ENCODE measurements around the gene KDELR3.
"Not testable (repeated sequence)": the region's sequence is repeated elsewhere in the genome, so short reads cannot be mapped to it uniquely, and the experiment has no call there.

The KDELR3 gene

DNA sequence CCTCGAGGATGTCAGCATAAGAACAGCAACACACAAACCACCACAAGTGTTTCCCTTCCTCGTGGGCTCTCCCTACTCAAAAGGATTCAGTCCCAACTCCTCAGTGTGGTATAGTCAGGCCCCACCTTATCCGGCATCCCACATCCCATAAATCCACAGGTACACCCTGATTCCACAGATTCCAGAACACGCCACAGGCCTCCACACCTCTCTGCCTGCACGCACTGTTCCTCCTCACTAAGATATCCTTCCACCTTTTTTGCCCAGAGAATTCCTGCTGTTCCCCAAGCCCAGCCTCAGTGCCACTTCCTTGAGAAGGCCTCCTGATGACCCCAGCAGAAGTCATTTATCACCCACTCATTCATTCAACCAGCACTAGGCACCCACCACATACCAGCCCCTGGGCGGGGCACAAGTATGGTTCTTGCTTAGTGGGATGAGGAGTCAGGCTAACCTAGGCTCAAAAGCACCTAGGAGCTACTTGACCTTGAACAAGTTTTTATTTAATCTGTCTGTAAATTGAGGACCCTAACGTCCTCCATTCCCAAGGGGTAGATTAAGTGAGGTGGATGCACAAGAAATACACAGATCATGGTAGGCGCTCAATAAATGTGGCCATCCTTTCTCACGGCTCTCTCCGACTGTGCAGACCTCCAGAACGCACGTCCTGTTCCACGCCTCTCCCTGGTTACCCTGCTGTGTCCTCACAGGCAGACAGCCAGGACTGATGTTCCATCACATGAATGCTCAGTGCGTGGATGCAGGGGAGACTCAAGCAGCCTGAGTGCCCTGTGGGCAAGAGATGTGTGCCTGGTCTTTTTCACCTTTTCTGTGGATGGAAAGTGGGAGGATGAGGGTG is 10.8 kb upstream of the KDELR3 start:
- DNase-seq (ENCODE audit: low spot score) = no peak

DNA sequence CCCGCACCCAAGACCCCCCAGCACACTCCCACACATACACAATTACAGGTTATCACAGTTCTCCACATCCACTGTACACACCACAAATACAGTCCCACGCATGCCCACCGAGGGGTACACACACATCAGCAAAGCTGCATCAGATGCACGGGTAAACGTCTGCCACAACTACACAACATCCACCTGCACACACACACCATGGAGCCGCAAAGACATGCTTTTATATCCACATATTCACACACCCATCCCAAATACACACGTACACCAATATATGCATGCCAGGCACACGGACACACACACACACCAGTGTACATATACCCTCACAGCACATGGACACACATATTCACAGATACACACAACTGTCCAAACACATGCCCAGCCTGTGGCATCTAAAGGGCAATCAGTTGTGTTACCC is 7.5 kb upstream of the KDELR3 start:
- no peak for DNase-seq (ENCODE audit: low spot score)

DNA sequence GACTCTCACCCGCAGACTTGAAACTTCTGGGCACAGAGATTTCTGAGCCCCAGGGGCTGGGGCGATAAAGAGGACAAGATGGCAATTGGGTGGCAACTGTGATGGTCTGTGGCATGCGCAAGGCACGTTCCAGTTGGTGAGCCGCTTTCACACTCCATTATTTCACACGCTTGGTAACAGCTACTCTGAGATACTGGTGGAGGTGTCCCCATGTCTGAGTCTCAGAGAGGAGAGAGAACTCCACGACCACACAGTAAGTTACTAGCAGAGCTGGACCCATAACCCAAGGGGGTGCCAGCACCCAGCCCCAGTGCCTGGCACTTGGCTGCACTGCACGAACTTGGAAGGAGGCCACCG is 6.9 kb upstream of the KDELR3 start:
- no peak for DNase-seq (ENCODE audit: low spot score)

DNA sequence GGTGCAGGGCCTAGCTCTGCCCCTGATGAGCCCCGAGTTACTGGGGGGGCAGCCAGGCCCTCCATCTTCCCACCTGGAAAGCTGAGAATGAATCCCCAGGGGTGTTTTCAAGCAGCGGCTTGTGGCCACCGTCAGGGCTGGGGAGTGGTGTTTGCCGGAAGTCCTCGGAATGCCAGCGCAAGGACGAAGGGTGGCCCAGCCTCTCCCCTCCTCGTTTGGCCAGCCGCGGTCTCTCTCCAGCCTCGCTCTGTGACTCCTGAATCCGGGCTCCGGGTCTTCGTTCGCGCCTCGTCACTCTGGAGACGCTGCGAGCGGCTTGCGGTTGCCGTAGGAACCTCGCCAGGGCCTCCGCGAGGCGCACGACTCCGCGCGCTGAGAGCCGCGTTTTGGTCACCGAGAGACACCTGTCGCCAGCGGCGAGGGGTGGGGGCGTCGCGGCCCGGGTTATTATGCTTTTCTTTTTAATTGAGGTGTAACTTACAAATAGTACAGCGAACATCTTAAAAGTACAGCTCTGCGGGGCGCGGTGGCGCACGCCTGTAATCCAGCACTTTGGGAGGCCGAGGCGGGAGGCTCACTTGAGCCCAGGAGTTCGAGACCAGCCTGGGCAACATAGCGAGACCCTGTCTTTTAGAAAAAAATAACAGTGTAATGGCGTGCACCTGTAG is 6.3 kb upstream of the KDELR3 start:
- peak; percentile 85 for DNase-seq (ENCODE audit: low spot score)

DNA sequence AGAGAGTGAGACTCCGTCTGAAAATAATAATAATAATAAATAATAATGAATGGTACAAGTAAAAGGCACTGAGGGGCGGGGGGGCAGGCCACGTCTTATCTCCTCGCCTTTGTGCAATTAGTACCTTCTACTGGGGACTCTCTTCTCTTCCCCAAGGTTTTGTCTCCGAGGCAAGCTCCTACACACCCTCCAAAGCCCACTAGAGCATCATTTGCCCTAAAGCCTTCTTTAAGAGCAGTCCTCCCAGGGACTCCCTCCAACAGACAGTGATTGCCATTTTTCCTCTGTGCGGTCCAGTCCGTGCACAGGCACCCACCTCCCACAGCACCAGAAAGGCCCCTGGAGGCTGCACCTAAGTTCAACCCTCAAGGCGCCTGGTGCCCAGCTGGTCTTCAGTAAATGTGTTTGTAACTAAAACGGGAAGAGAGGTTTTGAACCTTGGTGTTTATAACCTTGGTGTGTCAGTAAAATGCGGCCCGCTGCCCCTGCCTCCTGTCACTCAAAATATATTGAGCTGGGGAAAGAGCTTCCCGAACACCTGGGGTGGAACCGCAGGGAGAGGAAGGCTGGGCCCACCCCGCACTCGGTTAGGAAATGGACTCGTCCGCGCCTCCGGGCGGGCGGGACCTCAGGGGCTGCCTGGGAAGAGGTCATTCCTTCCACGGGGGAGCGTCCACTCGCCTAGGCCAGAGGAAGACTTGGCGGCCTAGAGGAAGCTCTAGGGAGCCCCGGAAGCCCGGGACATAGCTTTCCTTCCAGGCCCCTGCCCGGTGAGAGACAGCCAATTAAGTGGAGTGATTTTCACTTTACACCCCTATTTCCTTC is 4.7 kb upstream of the KDELR3 start:
- peak; percentile 96 for DNase-seq (ENCODE audit: low spot score)

DNA sequence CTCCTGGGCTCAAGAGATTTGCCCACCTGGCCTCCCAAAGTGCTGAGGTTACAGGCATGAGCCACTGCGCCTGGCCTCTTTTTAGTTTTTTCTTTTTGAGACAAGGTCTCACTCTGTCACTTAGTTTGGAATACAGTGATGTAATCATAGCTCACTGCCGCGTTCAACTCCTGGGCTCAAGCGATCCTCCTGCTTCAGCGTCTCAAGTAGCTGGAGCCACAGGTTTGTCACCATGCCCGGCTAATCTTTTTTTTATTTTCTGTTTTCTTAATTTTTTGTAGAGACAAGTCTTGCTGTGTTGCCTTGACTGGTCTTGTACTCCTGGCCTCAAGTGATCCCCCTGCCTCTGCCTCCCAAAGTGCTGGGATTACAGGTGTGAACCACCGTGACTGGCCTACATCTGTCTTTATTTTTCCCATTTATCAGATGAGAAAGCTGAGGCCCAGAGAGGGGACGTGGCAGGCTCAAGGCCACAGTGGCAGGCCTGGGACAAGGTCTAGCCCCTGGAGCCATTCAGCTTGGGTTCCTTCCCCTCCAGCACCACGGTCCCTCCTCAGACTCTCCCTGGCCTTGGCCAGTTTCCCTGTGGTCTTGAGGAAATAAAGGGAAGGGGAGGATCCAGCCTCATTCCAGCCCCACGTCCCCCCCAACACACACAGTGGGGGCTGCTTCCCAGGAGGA is 2.8 kb upstream of the KDELR3 start:
- DNase-seq (ENCODE audit: low spot score) = no peak

DNA sequence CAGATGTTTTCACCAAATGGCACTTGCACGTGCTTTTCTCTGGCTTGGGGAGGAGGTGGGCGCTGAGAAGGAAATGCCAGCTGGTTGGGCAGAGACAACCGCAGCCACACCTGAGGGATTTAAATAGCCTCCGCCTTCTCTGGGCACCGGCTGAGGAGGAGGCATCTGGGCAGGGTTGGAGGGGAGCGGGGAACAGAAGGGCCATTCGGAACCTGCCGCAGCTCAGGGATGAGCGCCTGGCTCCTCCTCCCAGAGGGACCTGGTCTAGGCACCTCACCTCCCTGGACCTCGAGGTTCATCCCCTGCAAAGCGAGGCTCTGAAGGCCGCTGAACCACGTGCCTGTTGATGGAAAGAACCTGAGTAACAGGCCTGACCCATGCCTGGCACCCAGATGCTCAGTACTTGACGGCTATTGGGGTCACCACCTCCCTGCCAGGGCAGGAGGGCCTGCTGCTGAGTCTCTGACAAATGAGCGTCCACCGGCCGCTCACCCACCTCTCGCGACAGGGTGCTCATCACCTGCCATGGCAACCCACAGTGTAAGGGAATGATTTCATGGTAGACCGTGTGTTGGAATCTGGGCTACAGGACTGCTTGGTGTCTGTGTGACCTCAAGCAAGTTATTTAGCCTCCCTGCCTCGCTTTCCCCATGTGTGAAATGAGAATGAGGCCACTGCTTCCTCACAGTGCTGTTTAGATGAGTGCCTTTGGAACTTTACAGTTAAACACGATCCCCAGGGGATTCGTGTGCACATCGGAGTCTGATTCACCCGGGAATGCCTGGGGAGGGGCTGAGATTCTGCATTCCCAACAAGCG is 2.0 kb upstream of the KDELR3 start:
- DNase-seq (ENCODE audit: low spot score) = no peak

DNA sequence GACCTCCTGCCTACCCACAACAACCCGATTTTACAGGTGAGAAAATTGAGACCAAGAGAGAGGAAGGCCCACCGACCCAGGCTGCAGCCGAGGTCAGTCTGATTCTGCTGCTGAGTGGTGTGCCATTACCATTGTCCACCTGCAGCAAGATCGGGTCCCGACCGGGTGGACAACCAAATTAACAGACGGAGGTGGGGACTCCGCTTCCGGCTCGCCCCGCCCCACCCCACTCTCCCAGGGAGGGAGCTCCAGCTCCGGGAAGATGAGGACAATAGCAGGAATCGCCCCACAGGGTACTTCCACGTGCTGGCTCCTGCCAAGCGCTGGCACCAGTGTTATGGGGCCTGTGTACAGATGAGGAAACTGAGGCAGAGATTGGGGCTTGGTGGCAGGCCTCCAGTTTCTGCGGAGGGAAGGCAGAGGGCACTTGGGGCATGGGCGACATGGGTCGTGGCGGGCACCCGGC is 425 bp upstream of the KDELR3 start:
- DNase-seq (ENCODE audit: low spot score) = peak; percentile 85

DNA sequence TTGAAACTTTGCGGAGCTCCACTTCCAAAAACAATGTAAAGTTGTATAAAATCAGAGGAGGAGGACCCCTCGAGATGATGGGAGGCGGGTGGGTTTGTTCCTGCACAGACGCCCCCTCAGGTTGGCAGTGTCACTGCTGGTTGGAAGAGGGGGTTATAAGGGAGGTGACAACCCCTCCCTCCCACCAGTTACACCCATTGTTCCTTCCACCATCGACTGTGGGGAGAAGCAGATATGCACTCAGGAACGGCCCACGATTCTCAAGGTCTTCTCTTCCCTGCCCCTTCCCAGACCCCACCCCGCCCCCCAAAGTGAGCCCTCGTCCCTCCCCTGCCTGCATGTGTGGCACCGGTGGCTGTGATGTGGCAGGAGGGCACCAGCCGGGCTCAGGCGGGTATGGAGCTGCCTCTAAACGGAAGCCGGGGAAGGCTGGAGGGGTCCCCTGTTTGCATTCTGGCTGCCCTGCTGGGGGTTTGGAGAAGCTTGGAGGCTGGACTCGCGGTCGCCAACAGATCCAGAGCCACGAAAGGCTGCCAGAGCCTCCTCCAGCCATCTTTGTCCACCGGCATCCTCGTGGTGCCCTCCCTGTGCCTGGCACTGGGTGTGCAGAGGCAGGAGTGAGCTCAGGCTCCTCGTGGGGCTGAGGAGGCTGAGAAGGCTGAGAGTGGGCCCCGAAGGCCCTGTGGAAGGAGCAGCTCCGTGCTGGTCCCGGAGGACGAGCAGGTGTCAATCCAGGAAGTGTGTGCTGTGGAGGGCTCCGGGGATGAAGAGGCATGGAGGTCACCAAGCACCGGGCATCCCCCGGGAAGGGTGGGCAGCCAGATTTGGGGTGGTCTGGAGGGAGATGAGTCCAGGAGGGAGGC is 778 bp downstream of the KDELR3 start:
- no peak for DNase-seq (ENCODE audit: low spot score)

DNA sequence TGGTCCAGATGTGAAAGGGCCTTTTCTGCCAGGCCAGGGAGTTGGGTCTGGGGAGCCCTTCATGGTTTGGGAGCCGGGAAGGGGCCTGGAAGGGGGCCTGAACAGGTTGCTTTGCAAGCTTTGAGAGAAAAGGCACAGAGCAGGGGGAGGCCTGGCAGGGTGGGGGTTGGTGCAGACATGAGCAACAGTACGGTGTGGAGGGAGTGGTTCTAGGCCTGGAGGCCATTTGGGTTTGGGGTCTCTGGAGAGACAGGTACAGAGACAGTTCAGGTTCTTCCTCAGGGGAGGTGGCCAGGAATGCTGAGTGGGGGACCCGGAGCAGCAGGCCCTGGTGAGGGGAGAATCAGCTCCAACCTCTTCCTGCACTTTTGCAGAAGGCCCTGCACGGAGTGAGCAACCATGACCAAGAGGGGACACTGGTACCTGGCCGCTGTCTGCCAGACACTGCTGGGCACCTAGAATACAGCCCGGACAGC is 1.4 kb downstream of the KDELR3 start:
- DNase-seq (ENCODE audit: low spot score) = no peak

DNA sequence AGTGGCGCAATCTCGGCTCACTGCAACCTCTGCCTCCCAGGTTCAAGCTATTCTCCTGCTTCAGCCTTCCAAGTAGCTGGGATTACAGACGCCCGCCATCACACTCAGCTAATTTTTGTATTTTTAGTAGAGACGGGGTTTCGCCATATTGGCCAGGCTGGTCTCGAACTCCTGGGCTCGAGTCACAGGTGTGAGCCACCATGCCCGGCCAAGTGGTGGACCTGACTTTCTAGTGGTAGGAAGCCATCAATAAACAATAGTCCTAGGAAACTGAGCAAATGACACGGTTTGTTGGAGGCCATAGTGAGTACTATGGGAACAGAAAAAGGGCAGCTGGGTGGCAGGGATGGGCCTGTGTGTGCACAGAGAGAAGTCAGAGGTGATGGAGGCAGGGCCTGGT is 2.3 kb downstream of the KDELR3 start:
- DNase-seq (ENCODE audit: low spot score) = not testable (repeated sequence)

DNA sequence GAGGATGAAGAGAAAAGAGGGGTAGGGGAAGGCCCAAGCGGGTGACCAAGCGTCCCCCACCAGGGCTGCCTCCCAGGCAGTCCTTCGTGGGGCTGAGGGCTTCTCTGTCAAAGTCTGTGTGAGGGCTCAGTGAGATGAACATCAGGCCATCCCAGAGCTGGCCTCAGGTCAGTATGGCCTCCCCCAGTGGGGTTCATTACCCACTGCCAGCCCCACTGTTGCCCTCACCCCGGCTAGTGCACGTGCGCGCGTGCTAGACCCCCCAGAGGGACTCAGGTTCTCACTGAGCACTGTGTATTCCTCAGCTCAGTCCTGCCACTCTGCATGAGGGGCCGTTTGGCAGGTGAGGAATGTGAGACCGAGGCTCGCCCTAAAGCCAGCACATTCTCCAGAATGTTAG is 3.3 kb downstream of the KDELR3 start:
- DNase-seq (ENCODE audit: low spot score) = no peak

DNA sequence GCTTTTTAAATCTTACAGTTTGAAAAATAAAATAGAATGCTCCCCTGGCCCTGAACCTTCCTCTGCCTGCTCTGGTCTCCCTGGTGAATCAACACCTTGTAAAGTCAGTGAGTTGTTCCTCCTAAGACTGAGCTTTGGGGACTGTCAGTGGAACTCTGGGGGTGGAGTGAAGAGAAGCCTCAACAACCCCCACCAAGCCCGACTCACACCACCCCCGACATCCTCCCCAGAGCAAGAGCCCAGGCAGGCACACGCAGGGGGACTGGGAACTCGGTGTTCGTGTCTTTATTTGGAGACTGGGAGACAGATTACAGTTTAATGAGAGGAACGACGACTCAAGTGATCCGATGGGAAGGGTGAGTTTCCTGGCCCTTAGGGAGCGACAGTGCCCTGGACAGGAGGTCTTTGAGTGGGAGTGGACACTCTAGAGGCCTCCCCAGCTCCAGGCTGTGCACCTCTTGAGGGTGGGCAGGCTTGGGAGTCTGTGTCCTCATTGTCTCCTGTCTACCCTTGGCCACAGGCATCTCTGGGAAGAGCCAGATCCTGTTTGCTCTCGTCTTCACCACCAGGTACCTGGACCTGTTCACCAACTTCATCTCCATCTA is 6.2 kb downstream of the KDELR3 start:
- no peak for DNase-seq (ENCODE audit: low spot score)

DNA sequence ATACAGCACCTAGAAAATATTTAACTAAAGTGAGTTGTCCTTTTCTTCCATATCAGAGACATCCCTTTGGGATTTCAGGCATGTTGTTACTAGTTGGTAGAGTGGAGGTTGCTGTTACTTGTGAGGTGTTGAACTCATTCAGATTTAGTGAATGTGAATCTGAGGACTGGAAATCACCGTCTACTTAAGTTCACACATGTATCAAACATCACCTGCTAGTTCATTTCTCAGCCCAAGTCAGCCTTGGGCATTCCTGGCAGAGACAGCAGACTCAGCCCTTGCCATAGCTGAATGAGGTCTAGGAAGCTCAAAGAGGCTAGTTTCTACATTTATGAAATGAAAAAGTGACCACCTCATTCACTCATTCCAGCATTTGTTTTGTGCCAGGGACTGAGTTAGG is 9.7 kb downstream of the KDELR3 start:
- DNase-seq (ENCODE audit: low spot score) = no peak

DNA sequence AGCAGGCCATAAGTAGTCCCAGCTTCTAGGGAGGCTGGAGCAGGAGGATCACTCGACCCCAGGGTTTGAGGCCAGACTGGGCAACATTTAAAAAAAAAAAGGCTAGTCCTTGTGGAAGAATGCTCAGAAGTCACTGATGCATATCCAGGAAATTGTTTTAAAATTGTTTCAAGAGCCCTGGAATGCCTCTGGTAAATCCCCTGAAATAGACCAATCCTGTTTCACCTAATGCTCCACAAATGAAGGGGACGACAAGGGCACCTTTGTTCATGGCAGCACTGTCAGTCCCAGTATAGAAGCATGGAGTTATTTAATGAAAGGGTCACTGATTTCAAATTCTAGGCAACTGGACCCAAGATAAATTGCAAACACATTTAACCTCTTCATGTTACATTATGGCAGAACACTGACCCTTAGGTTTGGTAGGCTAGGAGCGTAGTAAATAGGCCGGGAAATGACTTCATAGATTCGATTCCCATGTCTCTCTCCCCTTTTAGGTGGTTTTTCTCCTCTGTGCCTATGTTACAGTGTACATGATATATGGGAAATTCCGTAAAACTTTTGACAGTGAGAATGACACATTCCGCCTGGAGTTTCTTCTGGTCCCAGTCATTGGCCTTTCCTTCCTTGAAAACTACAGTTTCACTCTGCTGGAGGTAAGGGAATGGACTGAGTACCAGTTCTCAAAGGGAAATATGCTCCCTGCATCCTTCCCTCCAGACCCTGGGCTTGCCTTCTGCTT is 11.4 kb downstream of the KDELR3 start:
- no peak for DNase-seq (ENCODE audit: low spot score)

DNA sequence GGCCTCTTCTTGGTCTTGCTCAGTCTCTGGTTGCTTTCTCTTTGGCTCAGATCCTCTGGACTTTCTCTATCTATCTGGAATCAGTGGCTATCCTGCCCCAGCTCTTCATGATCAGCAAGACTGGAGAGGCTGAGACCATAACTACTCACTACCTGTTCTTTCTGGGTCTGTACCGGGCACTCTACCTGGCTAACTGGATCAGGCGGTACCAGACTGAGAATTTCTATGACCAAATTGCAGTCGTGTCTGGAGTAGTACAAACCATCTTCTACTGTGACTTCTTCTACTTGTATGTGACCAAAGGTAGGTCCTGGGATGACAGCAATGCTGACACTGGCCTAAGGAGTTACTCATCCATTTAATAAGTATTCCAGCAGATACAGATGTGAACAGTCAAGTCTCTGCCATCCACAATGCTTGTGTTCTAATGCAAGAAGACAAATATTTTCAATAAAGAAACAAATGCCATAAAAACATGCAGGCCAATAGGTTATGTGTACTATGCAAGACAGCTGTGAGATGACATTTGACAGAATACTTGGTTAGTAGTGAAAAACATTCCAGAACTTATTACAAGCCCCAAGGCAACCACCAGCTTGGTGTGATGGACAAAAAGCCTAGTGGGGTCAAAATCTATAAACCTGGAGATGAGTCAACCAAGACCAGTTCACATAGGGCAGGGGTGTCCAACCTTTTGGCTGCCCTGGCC is 13.4 kb downstream of the KDELR3 start:
- DNase-seq (ENCODE audit: low spot score) = no peak

DNA sequence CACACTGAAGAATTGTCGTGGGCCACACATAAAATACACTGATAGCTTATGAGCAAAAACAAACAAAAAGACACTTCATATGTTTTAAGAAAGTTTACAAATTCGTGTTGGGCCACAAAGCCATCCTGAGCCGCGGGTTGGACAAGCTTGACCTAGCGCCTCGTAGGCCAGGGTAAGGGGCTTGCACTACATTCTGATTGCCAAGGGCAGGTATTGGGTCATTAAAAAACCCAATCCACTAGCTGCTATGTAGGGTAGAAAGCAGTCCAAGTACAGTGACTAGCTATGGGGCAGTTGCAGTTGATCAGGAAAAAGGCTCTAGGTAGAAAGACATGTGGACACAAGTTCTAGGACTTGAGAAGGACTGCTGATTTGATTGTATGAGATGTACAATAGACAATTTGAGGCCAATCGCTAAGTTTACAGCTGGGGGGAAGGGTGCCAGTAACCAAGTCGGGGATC is 14.0 kb downstream of the KDELR3 start:
- DNase-seq (ENCODE audit: low spot score) = no peak

DNA sequence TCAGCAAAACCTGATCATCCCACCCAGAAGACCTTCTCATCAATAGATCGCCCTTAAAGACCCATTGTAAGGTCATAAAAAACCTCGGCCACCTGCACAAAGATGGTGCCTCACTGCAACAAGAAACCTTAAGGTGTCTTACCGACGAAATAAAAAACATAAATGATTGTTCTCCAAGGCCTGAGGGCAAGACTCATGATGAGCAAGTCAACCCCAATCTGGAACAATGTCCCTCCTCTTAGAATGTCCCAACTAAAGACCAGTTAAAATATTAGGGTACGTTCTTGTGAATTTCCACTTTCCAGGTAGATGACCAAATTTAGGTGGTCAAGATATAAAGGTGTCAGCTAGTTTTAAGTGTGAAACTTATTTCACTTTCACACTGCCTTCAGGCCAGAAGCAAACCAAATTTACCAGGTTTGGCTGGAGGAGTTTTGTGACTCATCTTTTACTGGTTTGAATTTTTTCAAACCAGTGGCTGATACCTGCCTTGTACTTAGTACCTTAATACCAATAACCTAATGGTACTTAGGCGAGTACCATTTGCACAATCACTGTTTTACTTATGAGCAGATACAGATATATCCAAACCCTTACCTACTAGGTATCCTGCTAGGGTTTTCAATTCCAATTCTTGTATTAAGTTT is 14.9 kb downstream of the KDELR3 start:
- DNase-seq (ENCODE audit: low spot score) = no peak
